RWPE1 (cell line): ENCODE measurements around the gene FIGNL2.

ENCODE experiments used
- CTCF ChIA-PET: fragments of 350-600 bp; sonication (Branson Sonifier 250); formaldehyde crosslinking; extraction: SDS; loops from one replicate; lab custom pipeline; 2021; lab: Yijun Ruan, JAX
- POLR2A ChIA-PET: fragments of 400-600 bp; formaldehyde crosslinking; extraction: SDS; loops from one replicate; lab custom pipeline; 2020; ENCODE audit warnings: antibody characterized with exemption; ENCODE audit not compliant: low non-redundant PET; lab: Yijun Ruan, JAX
- DNase-seq: peaks from one replicate; pipeline ENCODE4 v3.0.0; 2012; ENCODE audit warnings: low spot score
- H3K27ac ChIP-seq: fragments of 450-650 bp; 2 replicates; pipeline ENCODE4 v1.5.1; 2017
- TF ChIP-seq, protein P1 (sequence below): fragments of 450-650 bp; conservative IDR thresholded peaks from 2 replicates; pipeline ENCODE4 v1.5.1; 2017; ENCODE audit warnings: low read depth, mild to moderate bottlenecking

Gene FIGNL2

DNA sequence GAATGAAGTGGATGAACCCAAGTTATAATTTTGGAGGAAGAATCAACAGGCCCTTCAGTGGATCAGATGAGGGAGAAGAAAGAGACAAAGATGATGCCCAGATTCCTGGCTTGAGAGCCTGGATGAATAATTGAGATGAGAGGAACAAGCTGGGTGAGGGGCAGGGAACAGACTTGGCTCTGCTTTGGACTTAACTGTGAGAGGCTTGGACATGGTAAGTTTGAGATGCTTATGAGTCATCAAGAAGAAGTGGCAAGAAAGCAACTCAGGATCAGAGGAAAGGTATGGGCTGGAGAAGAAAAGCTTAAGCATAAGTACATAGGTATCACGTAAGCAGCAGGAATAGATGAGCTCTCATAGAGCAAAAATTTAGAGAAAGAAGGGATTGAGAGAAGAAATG lies 55.3 kb downstream of the FIGNL2 start:
- no peak for DNase-seq
- ChIA-PET POLR2A (no interaction called here), CTCF (interaction anchor here (0.6 kb wide), 1 partner anchor 187 kb away, joined by 5 read pairs; no protein-coding TSS in a partner anchor)
- TF ChIP-seq, protein P1, sequence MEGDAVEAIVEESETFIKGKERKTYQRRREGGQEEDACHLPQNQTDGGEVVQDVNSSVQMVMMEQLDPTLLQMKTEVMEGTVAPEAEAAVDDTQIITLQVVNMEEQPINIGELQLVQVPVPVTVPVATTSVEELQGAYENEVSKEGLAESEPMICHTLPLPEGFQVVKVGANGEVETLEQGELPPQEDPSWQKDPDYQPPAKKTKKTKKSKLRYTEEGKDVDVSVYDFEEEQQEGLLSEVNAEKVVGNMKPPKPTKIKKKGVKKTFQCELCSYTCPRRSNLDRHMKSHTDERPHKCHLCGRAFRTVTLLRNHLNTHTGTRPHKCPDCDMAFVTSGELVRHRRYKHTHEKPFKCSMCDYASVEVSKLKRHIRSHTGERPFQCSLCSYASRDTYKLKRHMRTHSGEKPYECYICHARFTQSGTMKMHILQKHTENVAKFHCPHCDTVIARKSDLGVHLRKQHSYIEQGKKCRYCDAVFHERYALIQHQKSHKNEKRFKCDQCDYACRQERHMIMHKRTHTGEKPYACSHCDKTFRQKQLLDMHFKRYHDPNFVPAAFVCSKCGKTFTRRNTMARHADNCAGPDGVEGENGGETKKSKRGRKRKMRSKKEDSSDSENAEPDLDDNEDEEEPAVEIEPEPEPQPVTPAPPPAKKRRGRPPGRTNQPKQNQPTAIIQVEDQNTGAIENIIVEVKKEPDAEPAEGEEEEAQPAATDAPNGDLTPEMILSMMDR = no peak
- H3K27ac ChIP-seq = no peak overlapping the region

DNA sequence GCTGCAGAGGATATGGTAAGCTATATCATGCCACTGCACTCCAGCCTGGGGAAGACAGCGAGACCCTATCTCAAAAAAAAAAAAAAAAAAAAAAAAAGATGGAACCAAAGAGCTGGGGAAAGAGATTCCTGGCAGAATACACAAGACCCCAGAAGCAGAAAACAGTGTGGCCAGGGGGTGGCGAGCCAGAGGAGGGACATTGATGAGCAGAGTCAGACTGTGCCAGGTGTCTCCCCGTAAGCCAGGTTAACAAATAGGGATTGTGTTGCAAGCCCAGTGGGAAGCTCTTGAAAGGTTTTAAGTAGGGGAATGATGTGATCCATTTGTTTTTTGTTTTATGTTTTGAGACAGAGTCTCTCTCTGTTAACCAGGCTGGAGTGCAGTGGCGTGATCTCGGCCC lies 56.1 kb downstream of the FIGNL2 start:
- POLR2A ChIA-PET = no interaction called here
- CTCF ChIA-PET = interaction anchor here (0.6 kb wide), 1 partner anchor 9 kb away, joined by 3 read pairs; no protein-coding TSS in a partner anchor
- no peak for DNase-seq
- no peak overlapping the region for H3K27ac ChIP-seq
- TF ChIP-seq, protein P1 = no peak

DNA sequence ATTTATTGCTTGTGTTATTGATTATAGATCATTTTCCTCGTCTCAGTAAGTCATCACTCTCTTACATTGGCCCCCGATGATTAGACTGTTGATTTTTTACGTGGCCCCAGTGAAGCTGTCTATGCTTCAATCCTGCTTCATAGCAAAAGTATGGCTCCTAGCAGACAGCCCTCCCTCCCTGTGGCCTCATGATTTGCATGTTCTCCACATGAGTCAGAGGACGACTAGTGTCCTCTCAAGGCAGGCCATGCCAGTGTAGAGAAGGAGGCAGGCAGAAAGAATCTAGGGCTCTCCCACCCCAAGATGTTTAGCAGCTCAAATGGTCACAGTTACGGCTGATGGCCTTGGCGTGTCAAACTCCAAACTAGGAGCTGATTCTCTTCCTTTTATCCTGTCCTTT lies 59.6 kb downstream of the FIGNL2 start:
- peak; percentile 37 for DNase-seq
- no peak overlapping the region for H3K27ac ChIP-seq
- TF ChIP-seq, protein P1 = no peak
- CTCF ChIA-PET = interaction anchor here (0.6 to 0.7 kb wide), 2 partner anchors 15 to 52 kb away, joined by 5 read pairs; no protein-coding TSS in a partner anchor
- POLR2A ChIA-PET = no interaction called here

DNA sequence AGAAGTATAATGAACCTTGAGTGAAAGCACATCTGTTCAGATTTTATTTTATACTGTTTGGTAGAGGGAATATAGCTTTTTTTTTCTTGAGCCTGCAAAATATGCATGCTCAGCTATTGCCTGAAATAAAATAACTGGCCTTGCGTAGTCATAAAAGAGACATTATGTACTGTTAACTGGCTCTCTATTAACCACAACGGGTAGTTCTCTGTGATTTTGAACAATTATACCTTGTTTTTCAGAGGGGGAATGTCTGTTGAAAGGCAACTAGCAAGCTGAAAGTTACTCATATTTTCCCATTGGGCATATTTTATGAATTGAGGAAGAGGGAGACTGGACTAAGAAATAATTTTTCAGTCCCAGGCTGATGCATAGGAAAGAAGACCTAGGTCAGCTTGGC lies 62.6 kb downstream of the FIGNL2 start:
- ChIA-PET CTCF (interaction anchor here (1.2 kb wide), 1 partner anchor 10 kb away, joined by 3 read pairs; no protein-coding TSS in a partner anchor), POLR2A (no interaction called here)
- no peak for DNase-seq
- no peak overlapping the region for H3K27ac ChIP-seq
- TF ChIP-seq, protein P1 = no peak

DNA sequence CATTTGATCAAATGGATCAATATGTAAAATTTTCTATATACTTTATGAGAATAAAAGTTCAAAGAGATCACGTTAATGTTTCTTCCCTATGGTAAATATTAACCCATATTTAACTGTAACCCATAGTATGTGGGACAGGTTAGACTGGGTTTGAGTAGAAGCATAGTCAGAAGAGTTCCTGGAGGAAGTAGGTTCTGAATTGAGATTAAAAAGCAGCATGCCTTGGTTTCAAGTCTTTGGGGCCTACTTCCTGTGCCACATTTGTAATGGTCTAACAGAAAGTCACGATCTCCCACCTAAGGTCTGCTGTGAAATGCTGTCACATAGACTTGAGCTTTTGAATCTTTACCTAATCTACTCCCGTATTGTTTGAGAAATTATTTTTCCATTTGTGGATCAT lies 63.8 kb downstream of the FIGNL2 start:
- ChIA-PET POLR2A (no interaction called here), CTCF (interaction anchor here (0.7 to 1.2 kb wide), 2 partner anchors 9 to 254 kb away, joined by 3 to 4 read pairs; no protein-coding TSS in a partner anchor)
- no peak for DNase-seq
- TF ChIP-seq, protein P1 = no peak
- H3K27ac ChIP-seq = no peak overlapping the region

DNA sequence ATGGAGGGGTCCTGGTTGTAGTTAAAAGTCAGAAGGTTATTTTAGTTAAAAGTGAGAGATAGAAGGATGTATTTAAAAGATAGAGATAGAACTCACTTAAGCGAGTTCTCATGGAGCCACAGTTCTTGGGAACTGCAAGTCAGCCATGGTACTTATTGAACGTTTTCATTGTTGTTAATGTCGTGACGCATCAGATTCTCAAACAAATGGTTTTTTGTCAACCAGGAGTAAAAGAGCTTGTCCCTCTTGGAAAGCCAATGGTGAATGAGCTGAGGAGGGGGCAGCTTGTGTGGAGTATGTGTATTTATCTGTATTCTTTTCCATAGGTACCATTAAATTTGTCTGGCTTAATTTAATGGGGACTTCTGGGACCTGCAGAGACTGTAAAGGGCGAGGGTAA lies 68.6 kb downstream of the FIGNL2 start:
- TF ChIP-seq, protein P1 = no peak
- DNase-seq = no peak
- ChIA-PET POLR2A (no interaction called here), CTCF (interaction anchor here (0.7 kb wide), 1 partner anchor 22 kb away, joined by 3 read pairs; no protein-coding TSS in a partner anchor)
- H3K27ac ChIP-seq = no peak overlapping the region
